ENCODE measurements around the gene ESR1. TPM values are rescaled to one million over a fixed set of nuclear protein-coding genes. Genes with fewer than 3 reads are reported as not detected.

Gene ESR1
- total RNA-seq, 1 donor from 2014 or later: not detected

- H3K4me3 Mint-ChIP-seq: no peak overlapping the region
- no peaks in the 10 kb centered on the region for H3F3A ChIP-seq (ENCODE audit: low read depth)
- no peak overlapping the region for H3K27ac ChIP-seq
- no peaks in the 10 kb centered on the region for H3K36me3 Mint-ChIP-seq
- H3K4me1 ChIP-seq: no peaks in the 10 kb centered on the region
- H3K9me3 ChIP-seq (ENCODE audit: low read depth): no peaks in the 10 kb centered on the region
- no peak overlapping the region for H2AFZ ChIP-seq (replicated peaks)
- no peak for DNase-seq (ENCODE audit: low spot score)
- H3K9ac ChIP-seq: no peak overlapping the region
- H3K27ac Mint-ChIP-seq: no peak overlapping the region
- no peaks in the 10 kb centered on the region for H4K20me1 ChIP-seq (ENCODE audit: low read depth)
- no peak overlapping the region for H3K4me3 ChIP-seq
- no peak overlapping the region for H3K4me2 ChIP-seq
- H3K79me2 ChIP-seq (ENCODE audit: low read depth): no peaks in the 10 kb centered on the region
- H3K27me3 ChIP-seq: no peaks in the 10 kb centered on the region
- no peaks in the 10 kb centered on the region for H3K9me3 Mint-ChIP-seq
- TF ChIP-seq EZH2 (IDR thresholded peaks at IDR 0.05): no peak
- no peak for TF ChIP-seq EZH2phosphoT487 (IDR thresholded peaks at IDR 0.05)
- no peak for TF ChIP-seq CTCF (IDR thresholded peaks at IDR 0.05)
- no peaks in the 10 kb centered on the region for H3K36me3 ChIP-seq
- H3K4me1 Mint-ChIP-seq: no peaks in the 10 kb centered on the region
- peaks cover 3% of the 10 kb centered on the region for H3K27me3 Mint-ChIP-seq (ENCODE audit: insufficient read depth, low read depth)
Observed at GRCh38 chr6:151940307-151940706, 132.8 kb downstream of the ESR1 start.

GRCh38 chr6:151948002-151948743 is 140.7 kb downstream of the ESR1 start:
- Mint-ChIP-seq H3K36me3 (no peaks in the 10 kb centered on the region), H3K27ac (no peak overlapping the region), H3K4me1 (no peaks in the 10 kb centered on the region), H3K4me3 (no peak overlapping the region), H3K9me3 (no peaks in the 10 kb centered on the region), H3K27me3 (ENCODE audit: insufficient read depth, low read depth) (peaks cover 3% of the 10 kb centered on the region)
- Histone ChIP-seq H3K4me1 (no peaks in the 10 kb centered on the region), H3F3A (ENCODE audit: low read depth) (no peaks in the 10 kb centered on the region), H3K79me2 (ENCODE audit: low read depth) (no peaks in the 10 kb centered on the region), H4K20me1 (ENCODE audit: low read depth) (no peaks in the 10 kb centered on the region), H3K36me3 (no peaks in the 10 kb centered on the region), H2AFZ (replicated peaks) (no peak overlapping the region), H3K9me3 (ENCODE audit: low read depth) (no peaks in the 10 kb centered on the region), H3K27me3 (no peaks in the 10 kb centered on the region), H3K27ac (no peak overlapping the region), H3K4me2 (no peak overlapping the region), H3K4me3 (no peak overlapping the region), H3K9ac (no peak overlapping the region)
- no peak for DNase-seq (ENCODE audit: low spot score)
- TF ChIP-seq CTCF (IDR thresholded peaks at IDR 0.05): no peak
- no peak for TF ChIP-seq EZH2 (IDR thresholded peaks at IDR 0.05)
- no peak for TF ChIP-seq EZH2phosphoT487 (IDR thresholded peaks at IDR 0.05)

- Histone ChIP-seq H3K36me3 (no peaks in the 10 kb centered on the region), H4K20me1 (ENCODE audit: low read depth) (no peaks in the 10 kb centered on the region), H3K27ac (no peak overlapping the region), H3K4me1 (no peaks in the 10 kb centered on the region), H3K79me2 (ENCODE audit: low read depth) (no peaks in the 10 kb centered on the region), H3K27me3 (no peaks in the 10 kb centered on the region), H2AFZ (replicated peaks) (no peak overlapping the region), H3K4me3 (no peak overlapping the region), H3K4me2 (no peak overlapping the region), H3K9me3 (ENCODE audit: low read depth) (no peaks in the 10 kb centered on the region), H3F3A (ENCODE audit: low read depth) (no peaks in the 10 kb centered on the region), H3K9ac (no peak overlapping the region)
- DNase-seq (ENCODE audit: low spot score): no peak
- no peak overlapping the region for H3K4me3 Mint-ChIP-seq
- no peaks in the 10 kb centered on the region for H3K36me3 Mint-ChIP-seq
- no peak overlapping the region for H3K27ac Mint-ChIP-seq
- no peaks in the 10 kb centered on the region for H3K9me3 Mint-ChIP-seq
- TF ChIP-seq EZH2phosphoT487 (IDR thresholded peaks at IDR 0.05) (no peak), CTCF (IDR thresholded peaks at IDR 0.05) (no peak), EZH2 (IDR thresholded peaks at IDR 0.05) (no peak)
- no peaks in the 10 kb centered on the region for H3K27me3 Mint-ChIP-seq (ENCODE audit: insufficient read depth, low read depth)
- peaks cover 5% of the 10 kb centered on the region for H3K4me1 Mint-ChIP-seq
Observed at GRCh38 chr6:151958332-151958731, 150.8 kb downstream of the ESR1 start.
